SIG-M5 treated with dmso at 0.1 percent for 504 hours (cell line): ENCODE measurements around the gene LRRC4C.
"Not testable (repeated sequence)": the region's sequence is repeated elsewhere in the genome, so short reads cannot be mapped to it uniquely, and the experiment has no call there.

Experiments used
- DNase-seq: peaks from one replicate; lab custom pipeline; 2025; ENCODE audit not compliant: unreplicated experiment; lab: John Stamatoyannopoulos, UW

The LRRC4C gene

GRCh38 chr11:41042688-41043087, 416.8 kb downstream of the LRRC4C start:
- no peak for DNase-seq

- no peak for DNase-seq
These were observed 419.0 kb downstream of the LRRC4C start for GRCh38 chr11:41040474-41040873.

GRCh38 chr11:41039592-41039991, 419.9 kb downstream of the LRRC4C start:
- DNase-seq: no peak

GRCh38 chr11:41031551-41032060, 427.8 kb downstream of the LRRC4C start:
- no peak for DNase-seq

GRCh38 chr11:41020259-41020658, 439.2 kb downstream of the LRRC4C start:
- DNase-seq: no peak

- not testable (repeated sequence) for DNase-seq
These were observed 439.8 kb downstream of the LRRC4C start for GRCh38 chr11:41019666-41020065.

- no peak for DNase-seq
These were observed 441.2 kb downstream of the LRRC4C start for GRCh38 chr11:41018224-41018623.

- no peak for DNase-seq
These were observed 448.9 kb downstream of the LRRC4C start for GRCh38 chr11:41010361-41011050.

GRCh38 chr11:41005986-41006385, 453.5 kb downstream of the LRRC4C start:
- DNase-seq: no peak

GRCh38 chr11:41003339-41004282, 455.8 kb downstream of the LRRC4C start:
- no peak for DNase-seq

GRCh38 chr11:40998920-40999319, 460.5 kb downstream of the LRRC4C start:
- DNase-seq: no peak

GRCh38 chr11:40987776-40988435, 471.5 kb downstream of the LRRC4C start:
- no peak for DNase-seq

- no peak for DNase-seq
These were observed 473.1 kb downstream of the LRRC4C start for GRCh38 chr11:40986320-40986719.

- no peak for DNase-seq
These were observed 484.4 kb downstream of the LRRC4C start for GRCh38 chr11:40975076-40975475.

GRCh38 chr11:40974186-40974795, 485.2 kb downstream of the LRRC4C start:
- DNase-seq: no peak

GRCh38 chr11:40958707-40959106, 500.7 kb downstream of the LRRC4C start:
- DNase-seq: no peak

GRCh38 chr11:40952479-40952878, 507.0 kb downstream of the LRRC4C start:
- no peak for DNase-seq

- DNase-seq: no peak
These were observed 521.5 kb downstream of the LRRC4C start for GRCh38 chr11:40938002-40938401.

- no peak for DNase-seq
These were observed 534.5 kb downstream of the LRRC4C start for GRCh38 chr11:40924915-40925314.

GRCh38 chr11:40921246-40921645, 538.2 kb downstream of the LRRC4C start:
- no peak for DNase-seq

- not testable (repeated sequence) for DNase-seq
These were observed 548.7 kb downstream of the LRRC4C start for GRCh38 chr11:40910774-40911173.
